HG02610 (cell line): ENCODE measurements around the gene BANP.
A peak's percentile ranks its signal among the peaks of the same experiment; 100 is the strongest.
"Not testable (repeated sequence)": the region's sequence is repeated elsewhere in the genome, so short reads cannot be mapped to it uniquely, and the experiment has no call there.

Experiments
- ATAC-seq: cut with Tn5 transposase; IDR thresholded peaks from one replicate; pipeline ENCODE4 v1.9.1; 2021; ENCODE audit warnings: mild to moderate bottlenecking, moderate library complexity; ENCODE audit not compliant: unreplicated experiment

Gene BANP

GRCh38 chr16:87965417-87965816, 14.2 kb downstream of the BANP start:
- ATAC-seq, result no peak

DNA sequence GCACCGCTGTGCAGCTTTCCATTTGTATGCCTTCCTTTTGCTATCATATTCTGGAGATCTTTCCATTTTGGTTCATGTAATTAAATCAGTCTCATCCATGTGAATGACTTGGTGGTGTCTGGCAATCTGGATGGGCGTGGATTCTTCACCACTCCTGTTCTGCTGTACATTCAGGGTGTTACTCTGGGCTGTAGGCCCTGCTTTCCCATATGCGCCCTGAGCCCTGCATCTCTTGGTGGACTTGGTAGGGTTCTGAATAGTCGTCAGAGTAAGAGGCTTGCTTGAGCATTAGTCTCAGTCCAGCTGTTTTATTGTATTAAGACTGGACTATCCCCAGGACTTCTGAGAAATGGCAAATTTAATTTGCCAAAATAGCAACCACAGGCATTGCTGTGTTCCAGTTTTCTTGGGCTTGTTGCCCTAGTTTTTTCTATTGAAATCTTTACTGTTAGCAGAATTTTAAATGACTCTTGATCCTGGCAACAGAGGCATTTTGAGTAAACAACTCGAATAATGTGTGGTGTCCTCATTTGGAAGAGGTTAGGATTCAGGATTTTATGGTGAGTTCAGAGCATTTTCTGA, 14.9 kb downstream of the BANP start:
- ATAC-seq, result no peak

DNA sequence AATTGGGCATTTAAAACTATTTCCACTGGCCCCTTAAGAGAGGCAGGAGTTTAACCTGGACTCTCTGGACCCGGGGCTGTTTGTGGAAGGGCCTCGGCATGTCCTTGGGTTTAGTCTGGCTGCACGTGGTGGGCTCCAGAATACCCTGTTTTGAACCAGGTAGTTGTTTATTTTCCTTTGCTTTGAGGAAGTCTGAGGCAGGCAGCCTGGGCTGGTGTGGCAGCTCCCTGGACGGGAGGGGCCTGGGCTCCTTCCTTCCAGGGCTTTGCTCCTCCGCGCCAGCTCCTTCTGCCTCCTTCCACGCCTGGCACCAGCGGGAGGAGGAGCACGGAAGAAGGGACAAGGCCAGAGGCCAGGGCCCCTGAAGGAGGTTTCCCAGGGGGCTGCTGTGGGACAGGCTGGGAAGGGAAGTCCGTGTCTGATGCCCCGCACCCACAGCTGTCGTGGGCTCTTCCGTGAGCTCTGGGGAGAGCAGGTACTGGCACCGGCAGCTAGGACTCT, 15.5 kb downstream of the BANP start:
- no peak for ATAC-seq

GRCh38 chr16:87968541-87968940, 17.3 kb downstream of the BANP start:
- no peak for ATAC-seq

GRCh38 chr16:87970186-87970585, 19.0 kb downstream of the BANP start:
- ATAC-seq, result no peak

GRCh38 chr16:87971933-87972332, 20.7 kb downstream of the BANP start:
- ATAC-seq, result no peak

DNA sequence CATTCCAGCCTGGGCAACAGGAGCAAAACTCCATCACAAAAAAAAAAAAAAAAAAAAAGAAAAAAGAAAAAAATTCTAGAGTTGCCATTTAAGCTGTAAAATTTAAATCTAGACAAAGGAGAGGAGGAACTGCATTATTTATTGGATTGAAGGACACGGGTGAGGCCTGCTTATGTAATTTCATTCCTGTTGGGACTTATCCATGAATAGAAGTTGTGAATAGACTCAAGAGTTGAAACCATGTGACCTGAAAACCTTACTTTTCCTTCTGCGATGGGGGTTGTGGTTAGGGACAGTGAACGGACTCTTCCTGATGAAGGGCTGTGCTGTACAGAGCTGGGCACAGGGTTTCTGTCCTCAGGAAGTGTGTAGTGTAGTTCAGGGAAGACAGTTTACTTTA, 22.5 kb downstream of the BANP start:
- ATAC-seq, result no peak

- no peak for ATAC-seq
Observed at GRCh38 chr16:87974178-87974577, 22.9 kb downstream of the BANP start.

DNA sequence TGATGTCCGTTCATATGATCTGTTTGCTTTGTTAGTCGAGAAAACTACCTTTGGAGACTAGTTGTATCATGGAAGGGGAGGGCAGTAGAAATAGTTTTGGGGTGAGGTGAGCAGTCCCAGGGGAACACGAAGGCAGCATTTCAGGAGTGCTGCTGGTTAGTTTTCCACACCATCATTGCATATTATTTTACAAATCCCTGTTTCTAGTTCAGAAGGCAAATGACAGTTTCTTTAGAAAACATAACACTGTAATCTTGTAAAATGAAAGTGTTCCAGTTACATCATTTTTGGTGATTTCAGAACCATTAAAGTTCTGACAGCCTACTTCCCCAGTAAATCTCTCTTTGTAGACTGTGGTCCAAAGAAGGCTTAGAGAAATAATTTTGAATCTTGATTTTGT, 25.4 kb downstream of the BANP start:
- no peak for ATAC-seq

GRCh38 chr16:87978127-87978526, 26.9 kb downstream of the BANP start:
- no peak for ATAC-seq

- no peak for ATAC-seq
Observed at GRCh38 chr16:87979352-87979751, 28.1 kb downstream of the BANP start.

DNA sequence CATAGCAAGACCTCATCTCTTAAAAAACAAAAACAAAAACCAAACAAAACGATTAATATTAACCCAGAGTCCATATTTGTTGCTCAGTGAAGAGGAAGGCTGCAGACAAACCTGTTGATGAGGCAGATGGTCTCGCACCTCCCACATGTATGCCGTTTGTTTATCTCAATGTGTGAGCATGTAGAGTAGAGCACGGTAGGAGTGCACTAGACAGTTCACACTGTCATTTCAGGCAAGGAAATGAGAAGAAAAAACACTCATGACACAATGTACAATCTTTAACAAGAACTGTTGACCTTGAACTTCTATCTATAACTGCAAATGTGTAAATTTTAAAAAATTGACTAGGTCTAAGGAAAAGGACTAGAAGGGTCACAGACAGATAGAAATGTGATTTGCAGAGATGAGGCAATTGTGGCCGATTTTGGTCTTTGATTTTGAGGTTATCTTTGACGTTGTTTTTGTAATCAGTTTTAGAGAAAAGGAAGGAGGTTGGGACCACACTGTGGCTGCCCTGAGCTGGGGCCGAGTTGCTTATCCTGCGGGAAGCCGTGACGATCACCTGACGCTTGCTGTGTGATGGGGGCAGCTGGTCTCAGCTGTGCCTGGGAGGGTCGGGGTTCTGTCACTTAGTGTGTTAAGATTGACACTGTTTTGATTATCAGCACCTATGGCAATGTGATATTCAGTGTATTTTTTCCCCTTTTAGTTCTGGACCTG, 28.8 kb downstream of the BANP start:
- not testable (repeated sequence) for ATAC-seq

GRCh38 chr16:87981376-87981775, 30.1 kb downstream of the BANP start:
- ATAC-seq, result not testable (repeated sequence)

DNA sequence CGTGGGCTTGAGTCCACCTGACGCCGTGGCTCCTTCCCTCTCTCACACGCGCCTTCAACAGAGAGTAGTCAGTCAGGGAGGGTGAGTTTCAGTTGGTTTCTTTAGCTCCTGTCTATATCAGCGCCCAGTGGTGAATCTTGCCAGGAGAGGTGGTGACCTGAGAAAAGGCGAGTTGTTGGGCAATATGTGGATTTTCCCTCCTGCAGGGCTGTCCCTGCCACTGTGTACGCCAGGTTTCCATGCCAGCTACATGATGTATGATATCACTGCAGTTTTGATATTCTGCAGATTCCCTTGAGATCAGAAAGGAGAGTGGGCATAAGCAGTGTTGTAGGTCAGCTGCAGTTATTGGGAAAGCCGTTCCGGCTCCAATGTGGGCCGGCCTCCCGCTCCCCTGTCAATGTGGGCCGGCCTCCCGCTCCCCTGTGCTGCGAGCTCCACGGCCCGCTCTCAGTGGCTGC, 31.4 kb downstream of the BANP start:
- ATAC-seq, result no peak

DNA sequence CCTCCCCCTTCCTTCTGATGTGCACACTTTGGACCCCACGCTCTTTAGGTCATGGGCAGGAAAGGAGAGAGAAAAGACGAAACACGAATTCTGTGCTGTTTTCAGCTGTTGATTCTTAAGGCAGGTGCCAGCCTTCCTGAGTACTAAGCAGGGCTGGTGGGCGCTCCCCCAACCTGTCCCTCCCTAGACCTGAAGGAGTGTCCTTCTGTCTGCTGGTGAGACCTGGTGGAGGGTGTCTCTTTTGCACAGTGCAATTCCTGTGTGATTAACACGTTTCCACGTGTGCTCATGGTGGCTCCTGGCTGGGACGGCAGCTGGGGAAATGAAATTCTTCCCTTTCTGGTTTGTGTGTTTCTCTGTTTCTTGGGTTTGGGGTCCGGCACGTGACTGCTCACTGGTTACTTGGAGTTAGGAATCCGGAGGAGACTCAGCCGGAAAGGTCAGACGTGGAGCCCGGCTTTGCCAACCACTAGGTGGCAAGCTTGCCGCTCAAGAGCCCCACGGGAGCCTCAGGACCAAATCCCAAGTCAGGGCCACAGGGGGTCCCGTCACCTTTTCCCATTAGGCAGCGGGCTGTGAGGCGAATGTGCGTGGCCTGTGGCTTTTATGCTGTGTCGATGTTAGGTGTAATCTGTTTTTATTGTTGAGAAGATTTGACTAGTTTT, 32.0 kb downstream of the BANP start:
- ATAC-seq, result not testable (repeated sequence)

DNA sequence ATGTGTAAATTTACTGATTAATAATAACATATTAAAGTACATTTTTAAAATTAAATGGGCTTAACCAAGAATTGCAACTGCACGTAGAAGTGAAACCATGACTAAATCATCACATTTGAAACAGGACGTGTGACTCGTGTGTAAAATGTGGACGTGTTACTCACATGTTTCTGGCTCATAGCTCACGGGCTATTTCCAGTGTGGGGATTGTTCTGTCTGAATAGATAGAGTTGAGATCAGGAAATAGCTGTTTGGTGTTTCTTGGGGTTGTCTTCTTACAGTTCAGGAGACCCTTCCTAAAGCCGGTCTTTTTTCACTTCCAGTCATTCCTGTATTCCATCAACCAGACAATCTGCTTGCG, 32.5 kb downstream of the BANP start:
- ATAC-seq, result peak; percentile 34

GRCh38 chr16:87984180-87984579, 32.9 kb downstream of the BANP start:
- ATAC-seq, result peak; percentile 6

DNA sequence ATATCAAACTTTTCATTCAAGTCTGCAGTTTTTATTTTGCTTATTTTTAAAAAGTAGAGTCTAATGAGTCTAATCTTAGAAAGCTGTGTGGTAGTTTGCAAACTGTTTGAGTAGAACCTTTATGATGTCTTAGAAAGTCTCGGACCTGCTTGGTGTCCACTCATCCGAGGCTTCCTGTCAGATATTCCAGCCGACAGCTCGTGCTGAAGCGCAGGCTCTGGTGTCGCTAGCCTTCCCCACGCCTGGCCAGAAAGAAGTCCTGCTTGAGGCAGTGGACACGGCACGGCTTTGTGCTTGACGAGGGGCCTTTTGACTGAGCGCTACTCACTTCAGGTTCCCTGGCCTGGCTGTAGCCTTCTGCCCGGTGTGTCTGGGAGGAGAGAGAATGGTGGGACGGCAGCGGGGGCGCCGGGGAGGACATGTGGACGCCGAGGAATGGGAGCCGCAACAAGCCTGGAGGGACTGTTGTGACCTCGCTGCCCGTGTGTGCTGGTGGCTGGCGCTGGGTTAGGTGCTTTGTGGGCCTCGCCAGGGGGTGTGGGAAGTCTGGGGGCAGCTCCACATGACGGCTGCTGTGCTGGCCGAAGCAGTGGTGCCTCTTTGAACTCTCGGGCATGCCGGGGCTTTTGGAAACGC, 33.5 kb downstream of the BANP start:
- no peak for ATAC-seq

GRCh38 chr16:87985493-87985892, 34.3 kb downstream of the BANP start:
- ATAC-seq, result not testable (repeated sequence)

- ATAC-seq, result peak; percentile 76
Observed at GRCh38 chr16:87986361-87986849, 35.2 kb downstream of the BANP start.

GRCh38 chr16:87988596-87988995, 37.4 kb downstream of the BANP start:
- not testable (repeated sequence) for ATAC-seq
